Mesothelial cell of epicardium (in vitro differentiated cells): ENCODE data around the gene KLK6. TPM values are rescaled to one million over a fixed set of nuclear protein-coding genes. Genes with fewer than 3 reads are reported as not detected.

Experiments
- DNase-seq, 2 experiments: peaks; one replicate each; pipeline ENCODE4 v3.0.0; 2021; ENCODE audit warnings: low spot score in 2 of 2; ENCODE audit not compliant: unreplicated experiment in 2 of 2
- H3K27ac Mint-ChIP-seq: 2 replicates; pipeline ENCODE4 v1.8.0; 2021; ENCODE audit warnings: mixed read lengths
- H3K27me3 Mint-ChIP-seq: 2 replicates; pipeline ENCODE4 v1.8.0; 2021; ENCODE audit warnings: low read depth, mixed read lengths
- H3K36me3 Mint-ChIP-seq: 2 replicates; pipeline ENCODE4 v1.8.0; 2021; ENCODE audit warnings: mixed read lengths
- H3K4me1 Mint-ChIP-seq: 2 replicates; pipeline ENCODE4 v1.8.0; 2021; ENCODE audit warnings: mixed read lengths
- H3K4me3 Mint-ChIP-seq: 2 replicates; pipeline ENCODE4 v1.8.0; 2021; ENCODE audit warnings: mild to moderate bottlenecking, moderate library complexity, mixed read lengths
- H3K9me3 Mint-ChIP-seq: 2 replicates; pipeline ENCODE4 v1.8.0; 2021; ENCODE audit warnings: mixed read lengths
- CTCF ChIP-seq: fragments of 200-600 bp; sonication (generic); IDR thresholded peaks from one replicate; pipeline ENCODE4 v1.5.0; 2021; ENCODE audit warnings: antibody characterized with exemption; ENCODE audit not compliant: unreplicated experiment
- total RNA-seq: library from RNA; stranded (reverse); gene quantifications from 3 replicates; pipeline ENCODE4 v1.2.1, GENCODE V29; 2021

Gene KLK6
- total RNA-seq, 1 donor from 2014 or later: 15.4 TPM

GRCh38 chr19:50968716-50969412, 527 bp downstream of the KLK6 start:
- H3K27me3 Mint-ChIP-seq: peaks cover 8% of the 10 kb centered on the region
- H3K36me3 Mint-ChIP-seq: peaks cover 2% of the 10 kb centered on the region
- H3K27ac Mint-ChIP-seq: peak overlapping the region; percentile 82
- DNase-seq: no peak
- no peak for TF ChIP-seq CTCF
- H3K9me3 Mint-ChIP-seq: no peaks in the 10 kb centered on the region
- H3K4me3 Mint-ChIP-seq: peak overlapping the region; percentile 33
- H3K4me1 Mint-ChIP-seq: peaks cover 16% of the 10 kb centered on the region

GRCh38 chr19:50967929-50968715, 1.3 kb downstream of the KLK6 start:
- DNase-seq: no peak
- H3K4me1 Mint-ChIP-seq: peaks cover 16% of the 10 kb centered on the region

GRCh38 chr19:50964266-50964665, 5.1 kb downstream of the KLK6 start:
- Mint-ChIP-seq H3K4me1 (peaks cover 12% of the 10 kb centered on the region), H3K27me3 (peaks cover 25% of the 10 kb centered on the region), H3K9me3 (peaks cover 10% of the 10 kb centered on the region), H3K4me3 (no peak overlapping the region), H3K36me3 (peaks cover 10% of the 10 kb centered on the region), H3K27ac (no peak overlapping the region)
- DNase-seq: no peak
- no peak for TF ChIP-seq CTCF

More at GRCh38 chr19:50967929-50968715, 1.3 kb downstream of the KLK6 start:
- Mint-ChIP-seq H3K4me3 (peak overlapping the region; percentile 33), H3K9me3 (no peaks in the 10 kb centered on the region), H3K27me3 (peaks cover 11% of the 10 kb centered on the region), H3K36me3 (peaks cover 6% of the 10 kb centered on the region), H3K27ac (peak overlapping the region; percentile 82)
- TF ChIP-seq CTCF: no peak

GRCh38 chr19:50963381-50963780, 6.0 kb downstream of the KLK6 start:
- H3K36me3 Mint-ChIP-seq: peaks cover 10% of the 10 kb centered on the region
- H3K27me3 Mint-ChIP-seq: peaks cover 28% of the 10 kb centered on the region
- no peak overlapping the region for H3K27ac Mint-ChIP-seq
- H3K4me3 Mint-ChIP-seq: no peak overlapping the region
- H3K9me3 Mint-ChIP-seq: peaks cover 10% of the 10 kb centered on the region
- no peak for DNase-seq
- H3K4me1 Mint-ChIP-seq: peaks cover 8% of the 10 kb centered on the region
- no peak for TF ChIP-seq CTCF

GRCh38 chr19:50962245-50962644, 7.1 kb downstream of the KLK6 start:
- DNase-seq: no peak
- Mint-ChIP-seq H3K4me3 (no peak overlapping the region), H3K36me3 (peaks cover 10% of the 10 kb centered on the region), H3K27me3 (peaks cover 35% of the 10 kb centered on the region), H3K27ac (no peak overlapping the region), H3K9me3 (peaks cover 10% of the 10 kb centered on the region), H3K4me1 (no peaks in the 10 kb centered on the region)
- no peak for TF ChIP-seq CTCF
